Esophagus squamous epithelium (tissue), 5 donors: ENCODE data around the gene SYNE3. TPM values are rescaled to one million over a fixed set of nuclear protein-coding genes. Genes with fewer than 3 reads are reported as not detected.

ENCODE experiments used
- DNase-seq: peaks from one replicate; lab custom pipeline; 2025; lab: John Stamatoyannopoulos, UW
- H3K27ac ChIP-seq, 4 donors: fragments of 200-600 bp; sonication (generic); one replicate each; pipeline ENCODE4 v1.5.1; 2016 to 2019; ENCODE audit warnings: mild to moderate bottlenecking in 1 of 4
- H3K27me3 ChIP-seq, 4 donors: fragments of 200-600 bp; sonication (generic); 1 replicate in 3 of 4; 2 replicates in 1 of 4; pipeline versions ENCODE4 v1.5.1 to v1.6.0; 2017 to 2021; ENCODE audit warnings: antibody characterized with exemption in 1 of 4
- H3K36me3 ChIP-seq, 3 donors: fragments of 200-600 bp; sonication (generic); one replicate each; pipeline ENCODE4 v1.5.1; 2016 to 2019
- H3K4me1 ChIP-seq, 3 donors: fragments of 200-600 bp; sonication (generic); one replicate each; pipeline ENCODE4 v1.5.1; 2017 to 2019
- H3K4me3 ChIP-seq, 4 donors: fragments of 200-600 bp; sonication (generic); 1 replicate in 3 of 4; 2 replicates in 1 of 4; pipeline ENCODE4 v1.5.1; 2016 to 2019; ENCODE audit warnings: mild to moderate bottlenecking in 2 of 4, moderate library complexity in 1 of 4
- H3K9me3 ChIP-seq, 3 donors: fragments of 200-600 bp; sonication (generic); one replicate each; pipeline ENCODE4 v1.5.1; 2016 to 2019
- POLR2A ChIP-seq, 4 donors: fragments of 450-650 bp; IDR thresholded peaks; one replicate each; pipeline ENCODE4 v1.6.1; 2017; ENCODE audit warnings: antibody characterized with exemption in 4 of 4, mild to moderate bottlenecking in 4 of 4, moderate library complexity in 3 of 4
- WGBS, 2 donors: methylation state at CpG; one replicate each; pipeline ENCODE4 v1.1.5; 2018; 5-methylcytosine and 5-hydroxymethylcytosine counted together
- intact Hi-C: fragments of 100-400 bp; cut with DNase I; formaldehyde crosslinking; loops from one replicate; pipeline ENCODE4 v1.15.0; 2022
- total RNA-seq, 4 donors: library from RNA; depleted of rRNA; stranded (reverse); fragments of >200 nt; gene quantifications; one replicate each; pipeline ENCODE4 v1.1.0, GENCODE V29; 2016
- TF ChIP-seq, protein P1 (sequence below), 6 experiments: fragments of 450-650 bp in 4 of 6; fragments of 200-600 bp in 2 of 6; sonication (generic) in 2 of 6; IDR thresholded peaks; one replicate each; pipeline ENCODE4 v1.5.1; 2016 to 2019; ENCODE audit warnings: antibody characterized with exemption in 6 of 6, mild to moderate bottlenecking in 4 of 6, moderate library complexity in 4 of 6
- donor health status: DM: yes; HTN: yes; CAD: no.

SYNE3 gene
- total RNA-seq, 4 donors from 2014 or later, result 1.5 to 11.6 (median 5.5) TPM

DNA sequence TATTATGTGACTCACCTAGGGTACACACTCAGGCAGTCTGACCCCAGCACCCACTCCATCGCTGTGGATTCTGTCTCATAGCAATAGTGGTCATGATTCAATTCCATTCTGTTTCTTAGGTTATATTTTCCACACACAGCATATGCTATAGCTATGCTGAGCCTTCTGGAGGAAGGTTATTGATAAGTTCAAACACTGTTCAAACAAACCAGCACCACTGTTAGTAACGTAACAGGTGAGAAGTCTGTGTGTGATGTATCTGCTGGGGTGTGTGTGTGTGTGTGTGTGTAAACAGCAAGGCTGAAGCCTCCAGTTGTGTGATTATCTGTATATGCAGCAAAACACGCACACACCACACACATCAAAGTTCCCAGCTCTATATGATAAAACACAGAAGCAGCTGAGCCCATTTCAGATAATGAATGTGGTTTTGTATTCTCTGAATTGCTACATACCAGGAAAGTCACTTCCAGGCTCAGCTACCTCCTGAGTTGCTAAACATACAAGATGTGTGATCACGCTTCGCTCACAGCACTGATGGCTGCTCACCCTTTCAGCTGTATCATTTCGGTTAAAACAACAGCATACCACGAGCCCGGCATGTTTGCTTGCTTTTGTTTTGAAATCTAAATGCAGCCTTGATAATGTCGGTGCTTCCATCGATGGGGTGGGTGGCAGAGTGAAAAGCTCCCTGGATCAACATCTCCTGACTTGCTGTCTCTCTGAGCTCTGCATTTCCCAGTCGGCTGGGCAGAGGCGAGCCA, 6.8 kb upstream of the SYNE3 start:
- H3K4me1 ChIP-seq, result peaks cover 24 to 84% (median 34%) of the 10 kb centered on the region in 3 donors
- H3K36me3 ChIP-seq, result no peaks in the 10 kb centered on the region
- peak overlapping the region in 3 of 4 donors; percentile 11 to 64 (median 43) for H3K27ac ChIP-seq
- intact Hi-C loops, result no loop called here
- 41% methylated on average over 10 to 12 of the region's 12 CpGs for WGBS, 2 donors
- H3K4me3 ChIP-seq, result peak overlapping the region in 1 of 4 donors; percentile 37
- no peak for DNase-seq
- no peaks in the 10 kb centered on the region for H3K9me3 ChIP-seq
- no peaks in the 10 kb centered on the region for H3K27me3 ChIP-seq
- TF ChIP-seq, protein P1, sequence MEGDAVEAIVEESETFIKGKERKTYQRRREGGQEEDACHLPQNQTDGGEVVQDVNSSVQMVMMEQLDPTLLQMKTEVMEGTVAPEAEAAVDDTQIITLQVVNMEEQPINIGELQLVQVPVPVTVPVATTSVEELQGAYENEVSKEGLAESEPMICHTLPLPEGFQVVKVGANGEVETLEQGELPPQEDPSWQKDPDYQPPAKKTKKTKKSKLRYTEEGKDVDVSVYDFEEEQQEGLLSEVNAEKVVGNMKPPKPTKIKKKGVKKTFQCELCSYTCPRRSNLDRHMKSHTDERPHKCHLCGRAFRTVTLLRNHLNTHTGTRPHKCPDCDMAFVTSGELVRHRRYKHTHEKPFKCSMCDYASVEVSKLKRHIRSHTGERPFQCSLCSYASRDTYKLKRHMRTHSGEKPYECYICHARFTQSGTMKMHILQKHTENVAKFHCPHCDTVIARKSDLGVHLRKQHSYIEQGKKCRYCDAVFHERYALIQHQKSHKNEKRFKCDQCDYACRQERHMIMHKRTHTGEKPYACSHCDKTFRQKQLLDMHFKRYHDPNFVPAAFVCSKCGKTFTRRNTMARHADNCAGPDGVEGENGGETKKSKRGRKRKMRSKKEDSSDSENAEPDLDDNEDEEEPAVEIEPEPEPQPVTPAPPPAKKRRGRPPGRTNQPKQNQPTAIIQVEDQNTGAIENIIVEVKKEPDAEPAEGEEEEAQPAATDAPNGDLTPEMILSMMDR (IDR thresholded peaks at IDR 0.05), result no peak
- TF ChIP-seq POLR2A (IDR thresholded peaks at IDR 0.05), result no peak

DNA sequence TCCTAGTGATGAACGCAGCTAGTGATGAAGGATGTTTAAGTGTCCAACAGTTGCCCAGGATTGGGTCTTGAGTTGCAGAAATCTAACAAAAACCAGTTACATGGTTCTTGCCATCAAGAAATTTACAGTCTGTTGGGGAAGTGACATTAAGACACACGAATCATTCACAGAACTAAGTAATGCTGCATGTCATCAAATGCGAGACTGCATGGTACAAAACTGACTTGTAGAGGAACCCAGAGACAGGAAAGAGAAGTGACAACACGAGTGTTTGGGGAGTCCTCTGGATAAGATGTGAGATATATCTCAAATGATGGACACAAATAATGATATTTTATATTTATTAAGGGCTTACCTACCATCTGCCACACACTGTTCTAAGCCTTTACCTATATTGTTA, 6.1 kb upstream of the SYNE3 start:
- H3K9me3 ChIP-seq, result no peaks in the 10 kb centered on the region
- intact Hi-C loops, result no loop called here
- no peak for DNase-seq
- H3K4me1 ChIP-seq, result peaks cover 29 to 84% (median 36%) of the 10 kb centered on the region in 3 donors
- H3K4me3 ChIP-seq, result no peak overlapping the region
- H3K27ac ChIP-seq, result no peak overlapping the region
- H3K27me3 ChIP-seq, result no peaks in the 10 kb centered on the region
- WGBS, 2 donors, result 78 to 86% methylated on average over 4 of the region's 4 CpGs
- TF ChIP-seq, protein P1 (IDR thresholded peaks at IDR 0.05), result no peak
- TF ChIP-seq POLR2A (IDR thresholded peaks at IDR 0.05), result no peak
- no peaks in the 10 kb centered on the region for H3K36me3 ChIP-seq

DNA sequence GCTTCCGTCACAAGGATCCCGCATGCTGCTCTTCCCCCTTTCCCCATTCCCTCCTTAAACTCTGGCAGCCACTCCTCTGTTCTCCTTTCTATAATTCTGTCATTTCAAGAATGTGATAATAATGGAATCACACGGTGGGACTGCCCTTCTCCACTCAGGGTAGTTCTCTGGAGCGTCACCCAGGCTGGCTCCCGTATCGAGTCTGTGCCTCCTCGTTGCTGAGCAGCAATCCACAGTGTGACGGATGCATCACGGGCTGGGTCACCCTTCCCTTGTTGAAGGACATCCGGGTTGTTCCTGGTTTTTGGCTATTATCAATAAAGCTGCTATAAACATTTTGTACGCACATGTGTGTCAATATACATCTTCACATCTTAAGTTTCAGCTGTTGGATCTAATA, 5.7 kb upstream of the SYNE3 start:
- Histone ChIP-seq H3K4me3 (no peak overlapping the region), H3K27ac (no peak overlapping the region), H3K36me3 (no peaks in the 10 kb centered on the region), H3K4me1 (peaks cover 33 to 84% (median 41%) of the 10 kb centered on the region in 3 donors), H3K9me3 (no peaks in the 10 kb centered on the region), H3K27me3 (peaks cover 0 to under 1% (median 0%) of the 10 kb centered on the region in 4 donors)
- intact Hi-C loops, result no loop called here
- WGBS, 2 donors, result 80 to 83% methylated on average over 8 to 11 of the region's 11 CpGs
- no peak for DNase-seq
- TF ChIP-seq POLR2A (IDR thresholded peaks at IDR 0.05), result no peak
- TF ChIP-seq, protein P1 (IDR thresholded peaks at IDR 0.05), result no peak

- H3K27ac ChIP-seq, result no peak overlapping the region
- H3K27me3 ChIP-seq, result peaks cover 0 to 12% (median 0%) of the 10 kb centered on the region in 4 donors
- 83 to 84% methylated on average over 4 of the region's 4 CpGs for WGBS, 2 donors
- no peak overlapping the region for H3K4me3 ChIP-seq
- DNase-seq, result no peak
- intact Hi-C loops, result no loop called here
- peaks cover 37 to 84% (median 47%) of the 10 kb centered on the region in 3 donors for H3K4me1 ChIP-seq
- TF ChIP-seq, protein P1 (IDR thresholded peaks at IDR 0.05), result no peak
- TF ChIP-seq POLR2A (IDR thresholded peaks at IDR 0.05), result no peak
- H3K36me3 ChIP-seq, result no peaks in the 10 kb centered on the region
- no peaks in the 10 kb centered on the region for H3K9me3 ChIP-seq
Measured at GRCh38 chr14:95521001-95521400, 4.6 kb upstream of the SYNE3 start.

GRCh38 chr14:95520346-95520745, 3.9 kb upstream of the SYNE3 start:
- intact Hi-C loops, result no loop called here

More at GRCh38 chr14:95520346-95520745, 3.9 kb upstream of the SYNE3 start:
- Histone ChIP-seq H3K9me3 (no peaks in the 10 kb centered on the region), H3K27me3 (peaks cover 0 to 18% (median 0%) of the 10 kb centered on the region in 4 donors), H3K4me3 (no peak overlapping the region), H3K27ac (peak overlapping the region; percentile 51 to 93 (median 73)), H3K36me3 (no peaks in the 10 kb centered on the region), H3K4me1 (peaks cover 42 to 87% (median 53%) of the 10 kb centered on the region in 3 donors)
- TF ChIP-seq, protein P1 (IDR thresholded peaks at IDR 0.05), result no peak
- TF ChIP-seq POLR2A (IDR thresholded peaks at IDR 0.05), result no peak
- 47 to 66% methylated on average over 3 of the region's 3 CpGs for WGBS, 2 donors
- no peak for DNase-seq
